Breast epithelium (tissue), 4 donors: ENCODE measurements around the gene UBTD1. TPM values are rescaled to one million over a fixed set of nuclear protein-coding genes. Genes with fewer than 3 reads are reported as not detected.

ENCODE experiments used
- DNase-seq, 2 donors: peaks; one replicate each; pipeline ENCODE4 v3.0.0-alpha.2; 2019; ENCODE audit warnings: low spot score in 2 of 2
- H3K27ac ChIP-seq, 2 donors: fragments of 200-600 bp; sonication (generic) in 1 of 2; one replicate each; pipeline ENCODE4 v1.5.1; 2016 to 2019; ENCODE audit warnings: mild to moderate bottlenecking in 1 of 2
- H3K27me3 ChIP-seq, 2 donors: fragments of 200-600 bp; sonication (generic) in 1 of 2; one replicate each; pipeline versions ENCODE4 v1.5.1 to v1.6.0; 2017 to 2019; ENCODE audit warnings: control low read depth in 1 of 2, mild to moderate bottlenecking in 1 of 2
- H3K36me3 ChIP-seq: fragments of 200-600 bp; one replicate; pipeline ENCODE4 v1.5.1; 2019
- H3K4me1 ChIP-seq, 2 donors: fragments of 200-600 bp; sonication (generic); one replicate each; pipeline ENCODE4 v1.5.1; 2016 to 2019; ENCODE audit warnings: control low read depth in 1 of 2
- H3K4me3 ChIP-seq, 3 donors: fragments of 200-600 bp; sonication (generic); 1 replicate in 2 of 3; 2 replicates in 1 of 3; pipeline ENCODE4 v1.5.1; 2016 to 2019; ENCODE audit warnings: mild to moderate bottlenecking in 3 of 3, moderate library complexity in 2 of 3
- H3K9me3 ChIP-seq, 2 donors: fragments of 200-600 bp; sonication (generic) in 1 of 2; one replicate each; pipeline ENCODE4 v1.5.1; 2016 to 2019; ENCODE audit warnings: control low read depth in 1 of 2
- POLR2A ChIP-seq: fragments of 450-650 bp; IDR thresholded peaks from one replicate; pipeline ENCODE4 v1.6.1; 2016; ENCODE audit warnings: antibody characterized with exemption, mild to moderate bottlenecking, moderate library complexity
- POLR2AphosphoS5 ChIP-seq, 3 donors: sonication (generic); formaldehyde crosslinking; IDR thresholded peaks; one replicate each; pipeline ENCODE4 v1.6.1; 2017; ENCODE audit warnings: antibody characterized with exemption in 3 of 3
- intact Hi-C: fragments of 100-400 bp; cut with DNase I; formaldehyde crosslinking; loops from one replicate; pipeline ENCODE4 v1.15.1; 2023; ENCODE audit warnings: low total_unique reads
- total RNA-seq, 3 donors: library from RNA; depleted of rRNA; stranded (reverse); fragments of >200 nt; gene quantifications; one replicate each; pipeline ENCODE4 v1.1.0, GENCODE V29; 2016
- TF ChIP-seq, protein P1 (sequence below), 3 donors: fragments of 450-650 bp; IDR thresholded peaks; one replicate each; pipeline ENCODE4 v1.5.1; 2016 to 2017; ENCODE audit warnings: antibody characterized with exemption in 3 of 3, mild to moderate bottlenecking in 3 of 3, moderate library complexity in 3 of 3

UBTD1 gene
- total RNA-seq, 3 donors from 2014 or later, result 9.9 to 14.7 (median 12.4) TPM

DNA sequence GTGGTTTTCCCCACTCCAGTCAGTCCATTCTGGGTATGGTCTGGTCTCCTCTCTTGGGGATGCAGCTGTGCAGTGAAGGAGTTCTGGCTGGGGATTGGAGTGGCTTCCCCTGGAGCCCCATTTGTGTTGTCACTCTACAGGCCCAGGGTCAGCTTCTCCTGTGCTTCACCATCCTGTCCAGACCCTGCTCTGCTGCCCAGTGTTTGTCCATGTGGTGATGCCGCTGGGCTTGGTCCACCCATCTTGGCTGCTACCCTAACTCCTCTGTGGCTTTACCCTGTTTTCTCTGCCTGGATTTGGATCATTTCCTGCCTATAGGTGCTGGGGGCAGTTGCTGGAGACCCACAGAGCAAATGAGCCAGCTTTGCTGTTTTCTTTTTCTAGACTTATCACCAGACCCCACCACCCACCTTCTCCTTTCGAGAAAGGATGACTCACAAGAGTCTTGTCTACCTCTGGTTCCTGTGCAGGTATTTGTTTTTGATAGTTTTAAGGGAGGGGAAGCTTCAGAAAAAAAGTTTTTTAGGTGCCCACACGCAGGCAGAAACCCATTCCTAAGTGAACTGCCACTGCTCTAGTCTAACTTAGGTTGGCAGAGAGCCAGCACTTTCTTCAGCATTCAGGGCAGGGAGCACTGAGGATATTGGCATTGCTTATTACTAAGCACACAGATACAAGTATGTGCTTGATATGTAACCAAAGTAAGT is 44.2 kb upstream of the UBTD1 start:
- H3K27ac ChIP-seq, result peak overlapping the region; percentile 26 to 64
- H3K4me1 ChIP-seq, result no peaks in the 10 kb centered on the region
- H3K9me3 ChIP-seq, result no peaks in the 10 kb centered on the region
- H3K4me3 ChIP-seq, result no peak overlapping the region
- no peaks in the 10 kb centered on the region for H3K36me3 ChIP-seq
- DNase-seq, result no peak
- intact Hi-C loops, result no loop called here
- H3K27me3 ChIP-seq, result no peaks in the 10 kb centered on the region
- TF ChIP-seq POLR2AphosphoS5 (IDR thresholded peaks at IDR 0.05), result no peak
- TF ChIP-seq, protein P1, sequence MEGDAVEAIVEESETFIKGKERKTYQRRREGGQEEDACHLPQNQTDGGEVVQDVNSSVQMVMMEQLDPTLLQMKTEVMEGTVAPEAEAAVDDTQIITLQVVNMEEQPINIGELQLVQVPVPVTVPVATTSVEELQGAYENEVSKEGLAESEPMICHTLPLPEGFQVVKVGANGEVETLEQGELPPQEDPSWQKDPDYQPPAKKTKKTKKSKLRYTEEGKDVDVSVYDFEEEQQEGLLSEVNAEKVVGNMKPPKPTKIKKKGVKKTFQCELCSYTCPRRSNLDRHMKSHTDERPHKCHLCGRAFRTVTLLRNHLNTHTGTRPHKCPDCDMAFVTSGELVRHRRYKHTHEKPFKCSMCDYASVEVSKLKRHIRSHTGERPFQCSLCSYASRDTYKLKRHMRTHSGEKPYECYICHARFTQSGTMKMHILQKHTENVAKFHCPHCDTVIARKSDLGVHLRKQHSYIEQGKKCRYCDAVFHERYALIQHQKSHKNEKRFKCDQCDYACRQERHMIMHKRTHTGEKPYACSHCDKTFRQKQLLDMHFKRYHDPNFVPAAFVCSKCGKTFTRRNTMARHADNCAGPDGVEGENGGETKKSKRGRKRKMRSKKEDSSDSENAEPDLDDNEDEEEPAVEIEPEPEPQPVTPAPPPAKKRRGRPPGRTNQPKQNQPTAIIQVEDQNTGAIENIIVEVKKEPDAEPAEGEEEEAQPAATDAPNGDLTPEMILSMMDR (IDR thresholded peaks at IDR 0.05), result no peak
- no peak for TF ChIP-seq POLR2A

DNA sequence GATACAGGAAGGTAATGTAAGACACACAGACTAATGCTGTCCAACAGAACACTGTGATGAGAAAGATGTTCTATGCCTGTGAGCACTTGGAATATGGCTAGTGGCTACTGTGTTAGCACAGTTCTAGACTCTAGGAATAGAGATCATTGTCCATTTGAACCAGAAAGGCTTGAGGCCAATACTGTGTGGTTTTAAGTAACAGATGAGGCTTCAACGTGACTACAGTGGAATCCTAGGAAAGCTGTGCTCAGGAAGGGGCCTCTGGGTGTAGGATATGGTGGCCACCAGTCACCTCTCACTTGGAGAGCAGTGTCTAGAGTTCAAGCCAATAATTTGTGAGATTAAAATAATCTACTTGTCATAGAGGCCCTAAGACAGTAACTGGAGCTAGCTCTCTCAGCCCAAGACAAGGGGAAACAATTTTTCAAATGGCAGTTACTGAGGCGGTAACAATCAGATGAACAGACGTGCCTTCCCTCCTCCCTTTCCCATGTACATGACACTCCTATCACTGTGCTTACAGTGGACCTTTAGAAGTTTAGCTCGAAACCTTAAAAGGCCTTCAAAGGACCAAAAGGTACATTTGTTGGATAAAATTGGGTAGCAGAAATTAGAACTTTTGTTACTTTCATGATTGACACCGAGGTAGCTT is 42.6 kb upstream of the UBTD1 start:
- DNase-seq, result no peak
- Histone ChIP-seq H3K27me3 (no peaks in the 10 kb centered on the region), H3K4me3 (no peak overlapping the region), H3K36me3 (peaks cover 4% of the 10 kb centered on the region), H3K9me3 (no peaks in the 10 kb centered on the region), H3K27ac (peak overlapping the region in 1 of 2 donors; percentile 26), H3K4me1 (no peaks in the 10 kb centered on the region)
- intact Hi-C loops, result no loop called here
- TF ChIP-seq POLR2A, result no peak
- no peak for TF ChIP-seq POLR2AphosphoS5 (IDR thresholded peaks at IDR 0.05)
- TF ChIP-seq, protein P1 (IDR thresholded peaks at IDR 0.05), result no peak

DNA sequence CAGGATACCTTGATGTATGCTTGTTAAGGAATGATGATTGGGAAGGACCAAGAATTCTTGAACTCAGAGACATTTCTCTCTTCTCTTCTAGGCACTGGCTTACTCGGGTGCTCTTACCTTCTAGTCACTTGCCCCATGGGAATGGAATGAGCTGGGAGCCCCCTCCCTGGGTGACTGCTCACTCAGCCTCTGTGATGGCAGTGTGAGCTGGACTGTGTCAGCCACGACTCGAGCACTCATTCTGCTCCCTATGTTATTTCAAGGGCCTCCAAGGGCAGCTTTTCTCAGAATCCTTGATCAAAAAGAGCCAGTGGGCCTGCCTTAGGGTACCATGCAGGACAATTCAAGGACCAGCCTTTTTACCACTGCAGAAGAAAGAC is 42.0 kb upstream of the UBTD1 start:
- Histone ChIP-seq H3K9me3 (no peaks in the 10 kb centered on the region), H3K4me3 (no peak overlapping the region), H3K27me3 (no peaks in the 10 kb centered on the region), H3K27ac (no peak overlapping the region), H3K36me3 (peaks cover 4% of the 10 kb centered on the region), H3K4me1 (no peaks in the 10 kb centered on the region)
- TF ChIP-seq POLR2AphosphoS5 (IDR thresholded peaks at IDR 0.05) (no peak), POLR2A (no peak)
- TF ChIP-seq, protein P1 (IDR thresholded peaks at IDR 0.05), result no peak
- intact Hi-C loops, result no loop called here
- no peak for DNase-seq

DNA sequence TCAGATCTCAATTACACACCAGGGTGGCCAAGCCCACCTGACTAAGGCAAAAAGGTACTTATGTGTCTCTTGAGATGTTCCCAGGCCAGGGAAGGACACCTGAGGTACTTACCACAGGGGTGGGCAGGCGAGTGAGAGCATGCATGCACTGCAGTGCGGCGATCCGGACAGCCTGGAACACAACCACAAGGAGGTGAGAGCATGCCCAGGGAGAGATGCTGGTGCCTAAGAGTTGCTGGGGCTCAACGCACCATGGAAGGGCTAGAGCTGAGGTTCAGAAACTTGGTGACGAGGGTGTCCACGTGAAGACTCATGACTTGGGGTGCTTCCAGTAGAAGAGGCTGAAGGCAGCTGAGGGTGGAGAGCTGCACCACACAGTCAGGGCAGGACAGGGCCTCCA is 39.6 kb upstream of the UBTD1 start:
- intact Hi-C loops, result no loop called here
- Histone ChIP-seq H3K4me1 (no peaks in the 10 kb centered on the region), H3K27me3 (no peaks in the 10 kb centered on the region), H3K9me3 (no peaks in the 10 kb centered on the region), H3K4me3 (no peak overlapping the region), H3K36me3 (peaks cover 11% of the 10 kb centered on the region), H3K27ac (no peak overlapping the region)
- TF ChIP-seq, protein P1 (IDR thresholded peaks at IDR 0.05), result no peak
- no peak for TF ChIP-seq POLR2A
- no peak for TF ChIP-seq POLR2AphosphoS5 (IDR thresholded peaks at IDR 0.05)
- no peak for DNase-seq

DNA sequence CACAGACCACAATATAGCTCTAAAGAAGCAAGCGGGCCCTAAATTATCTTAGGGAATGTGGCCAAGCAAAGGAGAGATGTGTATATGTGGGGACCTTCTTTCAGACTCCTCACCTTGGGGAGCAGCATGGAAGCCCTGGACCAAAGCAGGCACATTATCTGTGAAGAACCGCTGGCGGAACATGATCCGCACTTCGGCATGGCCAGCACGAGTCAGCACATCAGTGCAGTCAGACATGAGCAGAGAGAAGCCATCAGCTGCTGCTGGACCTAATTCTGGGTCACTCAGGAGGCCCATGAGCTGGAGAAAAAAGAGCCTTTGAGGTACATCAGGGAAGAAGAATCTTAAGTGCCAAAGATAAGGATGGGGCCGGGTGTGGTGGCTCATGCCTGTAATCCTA is 38.8 kb upstream of the UBTD1 start:
- no peaks in the 10 kb centered on the region for H3K4me1 ChIP-seq
- TF ChIP-seq, protein P1 (IDR thresholded peaks at IDR 0.05), result no peak
- TF ChIP-seq POLR2AphosphoS5 (IDR thresholded peaks at IDR 0.05) (no peak), POLR2A (no peak)
- DNase-seq, result no peak
- no peak overlapping the region for H3K27ac ChIP-seq
- no peaks in the 10 kb centered on the region for H3K9me3 ChIP-seq
- no peaks in the 10 kb centered on the region for H3K27me3 ChIP-seq
- intact Hi-C loops, result loop anchor here (10.0 kb wide), 1 partner anchor 85 kb away; no protein-coding TSS in a partner anchor
- no peak overlapping the region for H3K4me3 ChIP-seq
- H3K36me3 ChIP-seq, result peaks cover 11% of the 10 kb centered on the region
